ENCODE data around the gene CNRIP1. TPM values are rescaled to one million over a fixed set of nuclear protein-coding genes. Genes with fewer than 3 reads are reported as not detected.

Gene CNRIP1
- total RNA-seq, 1 donor from 2014 or later = not detected

- POLR2A ChIA-PET = no interaction called here
- peaks cover 8% of the 10 kb centered on the region for H3K27me3 Mint-ChIP-seq
- TF ChIP-seq, protein P1, sequence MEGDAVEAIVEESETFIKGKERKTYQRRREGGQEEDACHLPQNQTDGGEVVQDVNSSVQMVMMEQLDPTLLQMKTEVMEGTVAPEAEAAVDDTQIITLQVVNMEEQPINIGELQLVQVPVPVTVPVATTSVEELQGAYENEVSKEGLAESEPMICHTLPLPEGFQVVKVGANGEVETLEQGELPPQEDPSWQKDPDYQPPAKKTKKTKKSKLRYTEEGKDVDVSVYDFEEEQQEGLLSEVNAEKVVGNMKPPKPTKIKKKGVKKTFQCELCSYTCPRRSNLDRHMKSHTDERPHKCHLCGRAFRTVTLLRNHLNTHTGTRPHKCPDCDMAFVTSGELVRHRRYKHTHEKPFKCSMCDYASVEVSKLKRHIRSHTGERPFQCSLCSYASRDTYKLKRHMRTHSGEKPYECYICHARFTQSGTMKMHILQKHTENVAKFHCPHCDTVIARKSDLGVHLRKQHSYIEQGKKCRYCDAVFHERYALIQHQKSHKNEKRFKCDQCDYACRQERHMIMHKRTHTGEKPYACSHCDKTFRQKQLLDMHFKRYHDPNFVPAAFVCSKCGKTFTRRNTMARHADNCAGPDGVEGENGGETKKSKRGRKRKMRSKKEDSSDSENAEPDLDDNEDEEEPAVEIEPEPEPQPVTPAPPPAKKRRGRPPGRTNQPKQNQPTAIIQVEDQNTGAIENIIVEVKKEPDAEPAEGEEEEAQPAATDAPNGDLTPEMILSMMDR (IDR thresholded peaks at IDR 0.05) = no peak
- H3K4me3 Mint-ChIP-seq = no peak overlapping the region
- no peak for DNase-seq
- H3K9me3 Mint-ChIP-seq = no peaks in the 10 kb centered on the region
- no peak overlapping the region for H3K27ac Mint-ChIP-seq
- no peak for ATAC-seq (ENCODE audit: low read depth)
- CTCF ChIA-PET = no interaction called here
- intact Hi-C loops (cut with micrococcal nuclease) = no loop called here
- no peaks in the 10 kb centered on the region for H3K36me3 Mint-ChIP-seq (ENCODE audit: low read depth)
- H3K4me1 Mint-ChIP-seq = no peaks in the 10 kb centered on the region
Observed at GRCh38 chr2:68333009-68333408, 13.3 kb upstream of the CNRIP1 start.

DNA sequence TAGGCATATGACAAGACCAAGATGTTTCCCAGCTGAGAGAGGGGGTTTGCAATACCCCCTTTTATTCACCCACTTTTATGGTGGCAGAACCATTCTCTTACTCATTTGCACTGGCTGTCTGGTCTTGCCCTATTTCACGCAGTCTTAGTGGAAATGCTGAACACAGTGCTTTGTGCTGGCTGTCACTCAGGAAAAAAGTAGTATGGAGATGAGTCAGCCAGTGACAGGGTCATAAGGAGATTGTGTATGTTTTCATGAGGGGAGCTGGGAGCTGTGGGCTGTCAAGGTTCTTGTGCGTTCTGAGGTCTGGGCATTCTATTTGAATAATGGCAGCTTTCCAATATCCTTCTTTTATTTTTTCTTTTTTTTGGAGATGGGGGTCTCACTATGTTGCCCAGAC is 10.9 kb upstream of the CNRIP1 start:
- Mint-ChIP-seq H3K27me3 (peaks cover 10% of the 10 kb centered on the region), H3K9me3 (no peaks in the 10 kb centered on the region), H3K4me3 (no peak overlapping the region), H3K36me3 (ENCODE audit: low read depth) (no peaks in the 10 kb centered on the region), H3K27ac (no peak overlapping the region), H3K4me1 (no peaks in the 10 kb centered on the region)
- TF ChIP-seq, protein P1 (IDR thresholded peaks at IDR 0.05) = no peak
- no peak for DNase-seq
- ChIA-PET POLR2A (no interaction called here), CTCF (interaction anchor here (0.6 kb wide), 1 partner anchor 30 kb away, joined by 3 read pairs; no protein-coding TSS in a partner anchor)
- intact Hi-C loops (cut with micrococcal nuclease) = no loop called here
- no peak for ATAC-seq (ENCODE audit: low read depth)

DNA sequence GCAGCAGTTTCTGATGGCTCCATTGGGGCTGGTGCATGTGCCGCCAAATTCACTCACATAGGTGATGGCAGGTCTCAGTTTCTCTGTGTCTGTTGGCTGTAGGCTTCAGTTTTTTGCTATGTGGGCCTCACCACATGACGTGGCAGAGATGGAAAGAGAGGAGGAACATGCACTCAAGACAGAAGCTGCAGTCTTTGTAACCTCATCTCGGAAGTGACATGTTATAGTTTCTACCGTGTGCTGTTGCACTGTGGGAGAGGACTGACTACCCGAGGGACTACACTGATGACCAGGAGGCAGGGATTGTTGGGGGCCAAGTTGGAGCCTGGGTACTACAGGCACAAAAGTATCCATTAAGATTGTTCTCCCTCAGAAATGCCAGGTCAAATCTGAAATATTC is 9.2 kb upstream of the CNRIP1 start:
- TF ChIP-seq, protein P1 (IDR thresholded peaks at IDR 0.05) = no peak
- DNase-seq = no peak
- Mint-ChIP-seq H3K27ac (no peak overlapping the region), H3K27me3 (peaks cover 16% of the 10 kb centered on the region), H3K9me3 (no peaks in the 10 kb centered on the region), H3K4me3 (no peak overlapping the region), H3K4me1 (no peaks in the 10 kb centered on the region), H3K36me3 (ENCODE audit: low read depth) (no peaks in the 10 kb centered on the region)
- POLR2A ChIA-PET = no interaction called here
- ATAC-seq (ENCODE audit: low read depth) = no peak
- CTCF ChIA-PET = no interaction called here
- intact Hi-C loops (cut with micrococcal nuclease) = no loop called here

DNA sequence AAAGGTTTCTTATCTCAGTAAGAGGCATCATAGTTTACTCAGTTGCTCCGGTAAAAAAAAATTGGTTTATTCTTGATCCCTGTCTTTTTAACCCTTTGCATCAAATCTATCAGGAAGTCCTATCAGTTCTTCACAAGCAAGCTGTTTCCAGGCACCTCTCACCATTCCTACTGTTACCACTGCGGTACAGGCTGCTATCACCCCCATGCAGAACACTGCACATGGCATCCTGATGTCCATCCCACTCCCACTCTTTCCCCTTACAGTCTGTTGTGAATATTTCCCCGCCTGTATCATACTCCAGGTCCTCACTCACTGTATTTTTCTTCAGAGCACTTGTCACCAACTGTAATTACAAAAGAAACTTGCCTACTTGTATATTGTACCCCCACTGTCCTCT is 5.3 kb upstream of the CNRIP1 start:
- H3K27ac Mint-ChIP-seq = no peak overlapping the region
- CTCF ChIA-PET = no interaction called here

DNA sequence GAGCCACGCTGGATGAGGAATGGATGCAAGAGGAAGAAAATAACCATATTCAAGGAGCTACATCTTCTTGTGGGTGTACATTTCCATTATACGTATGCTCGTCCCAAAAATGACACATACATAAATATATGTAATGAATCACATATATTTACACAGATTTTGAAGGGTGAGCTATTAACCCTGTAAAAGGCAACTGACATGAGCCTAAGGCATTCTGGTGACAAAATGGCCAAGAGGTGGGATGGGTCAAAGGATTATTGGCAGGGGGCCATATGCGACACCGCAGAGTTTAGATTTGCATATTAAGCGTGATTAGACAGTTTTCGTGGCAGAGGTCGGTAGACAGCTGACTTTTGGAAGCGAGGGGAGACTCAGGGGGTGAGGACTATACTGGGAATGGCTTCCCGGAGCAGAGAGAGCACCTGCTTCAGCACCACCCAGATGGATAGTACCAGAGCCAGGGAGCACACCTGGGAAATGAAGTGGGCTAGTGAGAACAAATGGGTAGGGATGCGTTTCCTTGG is 431 bp upstream of the CNRIP1 start:
- H3K9me3 Mint-ChIP-seq = no peaks in the 10 kb centered on the region
- DNase-seq = no peak
- ChIA-PET POLR2A (interaction anchor here (1.0 kb wide), 1 partner anchor 257 kb away, joined by 3 read pairs; no protein-coding TSS in a partner anchor), CTCF (interaction anchor here (1.1 to 1.7 kb wide), 2 partner anchors 45 to 126 kb away, joined by 3 to 4 read pairs; no protein-coding TSS in a partner anchor)
- peaks cover 13% of the 10 kb centered on the region for H3K4me1 Mint-ChIP-seq
- H3K36me3 Mint-ChIP-seq (ENCODE audit: low read depth) = no peaks in the 10 kb centered on the region
- H3K4me3 Mint-ChIP-seq = peak overlapping the region; percentile 77
- peaks cover 29% of the 10 kb centered on the region for H3K27me3 Mint-ChIP-seq
- no peak for ATAC-seq (ENCODE audit: low read depth)
- no peak overlapping the region for H3K27ac Mint-ChIP-seq
- TF ChIP-seq, protein P1 (IDR thresholded peaks at IDR 0.05) = no peak
- intact Hi-C loops (cut with micrococcal nuclease) = no loop called here

More for the DNA sequence above, 5.3 kb upstream of the CNRIP1 start:
- TF ChIP-seq, protein P1 (IDR thresholded peaks at IDR 0.05) = no peak
- Mint-ChIP-seq H3K27me3 (peaks cover 16% of the 10 kb centered on the region), H3K4me1 (peaks cover 4% of the 10 kb centered on the region), H3K36me3 (ENCODE audit: low read depth) (no peaks in the 10 kb centered on the region), H3K9me3 (no peaks in the 10 kb centered on the region), H3K4me3 (no peak overlapping the region)
- no peak for ATAC-seq (ENCODE audit: low read depth)
- POLR2A ChIA-PET = no interaction called here
- intact Hi-C loops (cut with micrococcal nuclease) = no loop called here
- no peak for DNase-seq

All from activated B cell treated with CpG ODN at 0.5 μM for 24 hours (primary cell).